DMS53 treated with DMSO at 0.1 percent for 48 hours (cell line): ENCODE data around the gene SLC6A8.
A peak's percentile ranks its signal among the peaks of the same experiment; 100 is the strongest.

Experiments used
- DNase-seq: peaks from one replicate; lab custom pipeline; 2025; ENCODE audit not compliant: unreplicated experiment; lab: John Stamatoyannopoulos, UW

Gene SLC6A8

GRCh38 chrX:153648358-153649177 lies 39.2 kb upstream of the SLC6A8 start:
- DNase-seq = no peak

- peak; percentile 44 for DNase-seq
Measured at GRCh38 chrX:153649178-153649914, 38.4 kb upstream of the SLC6A8 start.

- DNase-seq = no peak
Measured at GRCh38 chrX:153649915-153650782, 37.6 kb upstream of the SLC6A8 start.

- DNase-seq = no peak
Measured at GRCh38 chrX:153650959-153651358, 36.8 kb upstream of the SLC6A8 start.

GRCh38 chrX:153651540-153652079 lies 36.1 kb upstream of the SLC6A8 start:
- DNase-seq = no peak

- DNase-seq = no peak
Measured at GRCh38 chrX:153653556-153653955, 34.2 kb upstream of the SLC6A8 start.

GRCh38 chrX:153657161-153657560 lies 30.6 kb upstream of the SLC6A8 start:
- no peak for DNase-seq

GRCh38 chrX:153659268-153659667 lies 28.5 kb upstream of the SLC6A8 start:
- no peak for DNase-seq

- no peak for DNase-seq
Measured at GRCh38 chrX:153662266-153662665, 25.5 kb upstream of the SLC6A8 start.

- DNase-seq = no peak
Measured at GRCh38 chrX:153665726-153666306, 21.9 kb upstream of the SLC6A8 start.

GRCh38 chrX:153667281-153667955 lies 20.3 kb upstream of the SLC6A8 start:
- no peak for DNase-seq

- peak; percentile 50 for DNase-seq
Measured at GRCh38 chrX:153667956-153668396, 19.8 kb upstream of the SLC6A8 start.

GRCh38 chrX:153668423-153669173 lies 19.1 kb upstream of the SLC6A8 start:
- no peak for DNase-seq

GRCh38 chrX:153669174-153669890 lies 18.4 kb upstream of the SLC6A8 start:
- no peak for DNase-seq

- DNase-seq = no peak
Measured at GRCh38 chrX:153669901-153670731, 17.6 kb upstream of the SLC6A8 start.

GRCh38 chrX:153670748-153671588 lies 16.8 kb upstream of the SLC6A8 start:
- DNase-seq = no peak
